Activated CD8-positive, alpha-beta T cell treated with anti-CD3 and anti-CD28 coated beads for 36 hours (primary cell): Measurements from ENCODE around the gene TOR2A. TPM values are rescaled to one million over a fixed set of nuclear protein-coding genes. Genes with fewer than 3 reads are reported as not detected.

Experiments
- ATAC-seq: fragments of 200-7000 bp; cut with Tn5 transposase; one replicate; pipeline ENCODE4 v1.10.0; 2021; ENCODE audit warnings: mild to moderate bottlenecking, moderate library complexity
- CTCF ChIA-PET: fragments of 350-600 bp; sonication (Branson Sonifier 250); formaldehyde crosslinking; loops from one replicate; lab custom pipeline; 2021; ENCODE audit warnings: antibody characterized with exemption; lab: Charles Lee
- POLR2A ChIA-PET: fragments of 350-600 bp; sonication (Branson Sonifier 250); formaldehyde crosslinking; loops from one replicate; lab custom pipeline; 2021; ENCODE audit warnings: antibody characterized with exemption; lab: Charles Lee
- DNase-seq: peaks from one replicate; pipeline ENCODE4 v3.0.0-alpha.2; 2020
- H3K27ac Mint-ChIP-seq: one replicate; pipeline ENCODE4 v1.8.0; 2021; ENCODE audit warnings: mild to moderate bottlenecking, mixed read lengths
- H3K27me3 Mint-ChIP-seq: one replicate; pipeline ENCODE4 v1.8.0; 2021; ENCODE audit warnings: mixed read lengths
- H3K36me3 Mint-ChIP-seq: one replicate; pipeline ENCODE4 v1.8.0; 2021; ENCODE audit warnings: low read depth, mixed read lengths
- H3K4me1 Mint-ChIP-seq: one replicate; pipeline ENCODE4 v1.8.0; 2021; ENCODE audit warnings: low read depth, mixed read lengths
- H3K4me3 Mint-ChIP-seq: one replicate; pipeline ENCODE4 v1.8.0; 2021; ENCODE audit warnings: mild to moderate bottlenecking, moderate library complexity, mixed read lengths
- H3K9me3 Mint-ChIP-seq: one replicate; pipeline ENCODE4 v1.8.0; 2021; ENCODE audit warnings: mixed read lengths
- intact Hi-C: fragments of 100-400 bp; cut with micrococcal nuclease; formaldehyde crosslinking; loops from one replicate; pipeline ENCODE4 v1.10.0; 2022
- total RNA-seq, 2 experiments: library from RNA; stranded (reverse); gene quantifications; one replicate each; pipeline ENCODE4 v1.2.3, GENCODE V29; 2021
- TF ChIP-seq, protein P1 (sequence below): fragments of 200-600 bp; IDR thresholded peaks from one replicate; pipeline ENCODE4 v1.8.0; 2022; ENCODE audit warnings: antibody characterized with exemption, mild to moderate bottlenecking

The TOR2A gene
- total RNA-seq, 2 experiments from 2014 or later, result 14.4 to 16.1 TPM

DNA sequence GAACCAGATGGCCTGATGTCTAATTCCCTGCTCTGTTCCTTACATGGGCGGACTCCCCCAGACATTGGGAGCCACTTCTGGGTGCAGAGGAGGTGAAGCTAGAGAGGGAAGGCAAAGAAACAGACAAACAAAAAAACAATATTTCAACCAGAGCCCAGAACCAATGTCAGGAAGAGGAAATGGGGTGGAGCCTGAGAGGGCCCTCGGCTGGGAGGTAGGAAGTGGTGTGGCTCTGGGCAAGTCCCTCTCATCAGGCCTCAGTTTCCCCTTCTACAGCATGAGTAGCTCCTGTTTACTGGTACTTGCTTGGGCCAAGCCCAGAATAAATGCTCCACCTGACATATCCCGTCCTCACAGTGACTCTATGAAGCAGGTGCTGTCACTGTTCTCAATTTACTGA, 32.3 kb upstream of the TOR2A start:
- ATAC-seq, result no peak

DNA sequence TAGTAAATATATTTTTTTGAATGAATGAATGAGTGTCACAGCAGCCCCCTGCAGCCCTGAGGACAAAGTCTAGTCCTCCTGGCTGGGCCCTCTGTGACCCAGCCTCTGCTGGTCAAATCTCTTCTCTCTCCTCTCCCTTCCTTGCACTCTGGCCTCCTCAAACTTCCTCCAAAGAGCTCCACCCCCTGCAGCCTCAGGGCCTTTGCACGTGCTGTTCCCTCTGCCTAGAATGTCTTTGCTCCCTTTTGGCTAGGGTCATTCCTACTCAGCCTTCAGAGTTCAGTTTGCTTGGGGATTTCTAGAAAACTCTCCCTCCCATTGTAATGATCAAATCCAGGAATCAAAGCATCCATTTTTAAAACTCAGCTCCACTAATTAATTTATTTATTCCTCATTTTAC, 30.3 kb upstream of the TOR2A start:
- intact Hi-C loops, result no loop called here
- no peak overlapping the region for H3K4me3 Mint-ChIP-seq
- no peak for DNase-seq
- ChIA-PET POLR2A (interaction anchor here (0.7 to 7.5 kb wide), 3 partner anchors 12 to 39 kb away, joined by 3 to 56 read pairs (median 3); partner anchors contain the start of gene CDK9), CTCF (interaction anchor here (0.8 to 16.0 kb wide), 6 partner anchors 10 to 105 kb away, joined by 3 to 144 read pairs (median 6); partner anchors contain the start of genes CDK9, SH2D3C and TOR2A)
- H3K4me1 Mint-ChIP-seq, result peaks cover 61% of the 10 kb centered on the region
- H3K27ac Mint-ChIP-seq, result no peak overlapping the region
- H3K27me3 Mint-ChIP-seq, result no peaks in the 10 kb centered on the region
- H3K36me3 Mint-ChIP-seq, result peaks cover 45% of the 10 kb centered on the region
- no peak for ATAC-seq
- H3K9me3 Mint-ChIP-seq, result no peaks in the 10 kb centered on the region
- TF ChIP-seq, protein P1, sequence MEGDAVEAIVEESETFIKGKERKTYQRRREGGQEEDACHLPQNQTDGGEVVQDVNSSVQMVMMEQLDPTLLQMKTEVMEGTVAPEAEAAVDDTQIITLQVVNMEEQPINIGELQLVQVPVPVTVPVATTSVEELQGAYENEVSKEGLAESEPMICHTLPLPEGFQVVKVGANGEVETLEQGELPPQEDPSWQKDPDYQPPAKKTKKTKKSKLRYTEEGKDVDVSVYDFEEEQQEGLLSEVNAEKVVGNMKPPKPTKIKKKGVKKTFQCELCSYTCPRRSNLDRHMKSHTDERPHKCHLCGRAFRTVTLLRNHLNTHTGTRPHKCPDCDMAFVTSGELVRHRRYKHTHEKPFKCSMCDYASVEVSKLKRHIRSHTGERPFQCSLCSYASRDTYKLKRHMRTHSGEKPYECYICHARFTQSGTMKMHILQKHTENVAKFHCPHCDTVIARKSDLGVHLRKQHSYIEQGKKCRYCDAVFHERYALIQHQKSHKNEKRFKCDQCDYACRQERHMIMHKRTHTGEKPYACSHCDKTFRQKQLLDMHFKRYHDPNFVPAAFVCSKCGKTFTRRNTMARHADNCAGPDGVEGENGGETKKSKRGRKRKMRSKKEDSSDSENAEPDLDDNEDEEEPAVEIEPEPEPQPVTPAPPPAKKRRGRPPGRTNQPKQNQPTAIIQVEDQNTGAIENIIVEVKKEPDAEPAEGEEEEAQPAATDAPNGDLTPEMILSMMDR, result no peak

More for the DNA sequence above, 32.3 kb upstream of the TOR2A start:
- Mint-ChIP-seq H3K36me3 (peaks cover 48% of the 10 kb centered on the region), H3K4me3 (peak overlapping the region; percentile 47), H3K27me3 (no peaks in the 10 kb centered on the region), H3K27ac (peak overlapping the region; percentile 94), H3K4me1 (peaks cover 74% of the 10 kb centered on the region), H3K9me3 (no peaks in the 10 kb centered on the region)
- intact Hi-C loops, result no loop called here
- peak; percentile 19 for DNase-seq
- TF ChIP-seq, protein P1, result no peak
- ChIA-PET CTCF (interaction anchor here (1.2 to 16.0 kb wide), 5 partner anchors 16 to 176 kb away, joined by 4 to 144 read pairs (median 40); partner anchors contain the start of genes CDK9, SH2D3C and TOR2A), POLR2A (interaction anchor here (1.5 to 7.5 kb wide), 5 partner anchors 9 to 316 kb away, joined by 3 to 56 read pairs (median 8); partner anchors contain the start of genes CDK9, LRSAM1, RPL12 and SH2D3C)

DNA sequence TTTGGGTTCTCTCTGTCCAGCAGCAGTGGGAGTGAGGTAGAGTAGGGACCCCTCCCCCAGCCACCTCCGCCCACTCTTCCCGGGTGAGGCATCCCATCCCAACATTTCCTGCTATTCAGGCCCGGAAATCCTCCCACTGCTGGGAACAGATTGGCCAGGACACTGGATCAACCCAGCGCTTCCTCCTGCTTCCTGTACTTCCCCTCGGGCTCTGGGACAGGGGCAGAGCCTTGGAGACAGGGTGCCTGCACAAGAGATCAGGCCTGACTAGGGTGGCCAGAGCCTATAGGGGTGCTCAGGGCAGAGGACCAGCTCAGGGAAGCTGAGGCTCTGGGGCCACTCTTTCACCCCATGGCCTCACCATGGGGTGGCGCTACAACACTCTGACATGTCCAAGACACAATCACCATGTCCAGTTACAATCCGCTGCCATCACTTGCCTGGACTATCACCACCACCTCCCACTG, 28.9 kb upstream of the TOR2A start:
- TF ChIP-seq, protein P1, result peak; percentile 38
- H3K4me1 Mint-ChIP-seq, result peaks cover 49% of the 10 kb centered on the region
- POLR2A ChIA-PET, result interaction anchor here (1.3 to 1.5 kb wide), 2 partner anchors 23 to 319 kb away, joined by 3 to 5 read pairs; no protein-coding TSS in a partner anchor
- CTCF ChIA-PET, result interaction anchor here (0.7 to 16.0 kb wide), 12 partner anchors 8 to 238 kb away, joined by 3 to 144 read pairs (median 4); partner anchors contain the start of genes CDK9, SH2D3C and TOR2A
- H3K4me3 Mint-ChIP-seq, result no peak overlapping the region
- H3K27me3 Mint-ChIP-seq, result no peaks in the 10 kb centered on the region
- DNase-seq (peak; percentile 58), ATAC-seq (peak; percentile 64)
- intact Hi-C loops, result no loop called here
- H3K27ac Mint-ChIP-seq, result peak overlapping the region; percentile 35
- no peaks in the 10 kb centered on the region for H3K9me3 Mint-ChIP-seq
- H3K36me3 Mint-ChIP-seq, result peaks cover 36% of the 10 kb centered on the region

DNA sequence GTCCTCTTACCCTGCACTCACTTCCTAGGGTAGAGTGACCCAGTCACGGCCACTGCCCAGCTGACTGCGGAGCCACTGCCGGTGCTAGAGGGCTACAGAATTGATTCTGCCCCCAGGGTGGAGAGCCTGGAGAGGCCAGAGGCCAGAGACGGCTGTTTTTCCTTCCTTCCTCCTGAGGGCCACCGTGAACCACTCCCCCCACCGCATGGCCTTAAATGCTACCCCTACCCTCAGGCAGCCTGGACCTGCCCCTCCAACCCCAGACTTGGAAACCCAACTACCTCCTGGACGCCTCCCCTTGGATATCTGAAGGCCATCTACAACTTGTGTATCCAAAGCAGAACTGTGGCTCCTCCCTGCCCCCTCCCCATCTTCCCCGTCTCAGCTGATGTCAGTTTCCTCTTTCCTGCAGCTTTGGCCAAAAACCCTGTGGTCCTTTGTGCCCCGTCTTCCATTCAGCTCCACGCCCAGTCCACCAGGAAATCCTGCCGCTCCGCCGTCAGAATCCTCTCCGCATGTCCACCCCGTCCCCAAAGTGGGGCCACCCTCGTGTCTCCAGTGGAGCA, 27.1 kb upstream of the TOR2A start:
- Mint-ChIP-seq H3K4me3 (no peak overlapping the region), H3K9me3 (no peaks in the 10 kb centered on the region), H3K36me3 (peaks cover 31% of the 10 kb centered on the region), H3K27ac (peak overlapping the region; percentile 28), H3K27me3 (no peaks in the 10 kb centered on the region), H3K4me1 (peaks cover 37% of the 10 kb centered on the region)
- no peak for DNase-seq
- TF ChIP-seq, protein P1, result no peak
- no peak for ATAC-seq
- CTCF ChIA-PET, result interaction anchor here (1.5 to 16.0 kb wide), 3 partner anchors 13 to 27 kb away, joined by 6 to 144 read pairs (median 11); partner anchors contain the start of genes CDK9, SH2D3C and TOR2A
- POLR2A ChIA-PET, result no interaction called here
- intact Hi-C loops, result no loop called here
